Endothelial cell of umbilical vein (primary cell): ENCODE results near the gene AKAIN1. TPM values are rescaled to one million over a fixed set of nuclear protein-coding genes. Genes with fewer than 3 reads are reported as not detected.

Experiments
- BruUV-seq: library from RNA; stranded (reverse); fragments of 400-500 nt; replicated peaks from 2 replicates; lab custom pipeline; 2021; lab: Mats Ljungman, UMichigan
- CTCF ChIA-PET: fragments of 300-600, 350-600 bp; sonication (Branson Sonifier 250); formaldehyde crosslinking; loops from one replicate; lab custom pipeline; 2021; ENCODE audit warnings: antibody characterized with exemption, inconsistent platforms; lab: Charles Lee
- POLR2A ChIA-PET: fragments of 300-600, 350-600 bp; sonication (Branson Sonifier 250); formaldehyde crosslinking; loops from one replicate; lab custom pipeline; 2021; ENCODE audit warnings: antibody characterized with exemption, inconsistent platforms; lab: Charles Lee
- DNase-seq: peaks from one replicate; pipeline ENCODE4 v3.0.0-alpha.2; 2011; ENCODE audit warnings: low read depth, low spot score
- FAIRE-seq: peaks from 2 replicates; lab custom pipeline; 2011; peaks lifted over from hg19 to GRCh38; lab: Jason Lieb, UNC
- H2AFZ ChIP-seq: 2 replicates; pipeline ENCODE4 v1.6.0; 2012; ENCODE audit warnings: low read depth, low read length, control low read depth, inconsistent platforms
- H3K27ac ChIP-seq: 2 replicates; pipeline ENCODE4 v1.5.1; 2011; ENCODE audit warnings: low read depth, mild to moderate bottlenecking, control low read depth, low read length, moderate library complexity; ENCODE audit not compliant: insufficient read depth
- H3K27me3 ChIP-seq, 2 experiments: 2 replicates each; pipeline versions ENCODE4 v1.6.0 to v1.6.1; 2011; ENCODE audit warnings: low read length in 2 of 2, mixed read lengths in 1 of 2; ENCODE audit not compliant: control insufficient read depth in 2 of 2, insufficient read depth in 2 of 2
- H3K36me3 ChIP-seq, 2 experiments: 2 replicates in 1 of 2; 3 replicates in 1 of 2; pipeline ENCODE4 v1.5.1; 2011; ENCODE audit warnings: low read length in 2 of 2, mild to moderate bottlenecking in 1 of 2, moderate library complexity in 1 of 2; ENCODE audit not compliant: control insufficient read depth in 2 of 2, insufficient read depth in 2 of 2; ENCODE audit errors: extremely low read depth in 1 of 2
- H3K4me1 ChIP-seq: 3 replicates; pipeline ENCODE4 v1.5.1; 2011; ENCODE audit warnings: mild to moderate bottlenecking, low read length; ENCODE audit not compliant: control insufficient read depth, insufficient read depth; ENCODE audit errors: extremely low read depth
- H3K4me2 ChIP-seq: 2 replicates; pipeline ENCODE4 v1.6.1; 2011; ENCODE audit warnings: low read length, control low read depth, mixed read lengths; ENCODE audit not compliant: insufficient read depth
- H3K4me3 ChIP-seq, 3 experiments: fragments of 200-600 bp in 1 of 3; sonication (generic), shearing (Covaris generic) in 1 of 3; replicated peaks in 1 of 3; 2 replicates each; pipeline ENCODE4 v1.5.1; 2011 to 2016; ENCODE audit warnings: control low read depth in 3 of 3, low read length in 3 of 3, mild to moderate bottlenecking in 2 of 3, inconsistent platforms in 1 of 3, low read depth in 1 of 3, moderate library complexity in 1 of 3; ENCODE audit not compliant: insufficient read depth in 1 of 3
- H3K79me2 ChIP-seq: 2 replicates; pipeline ENCODE4 v1.6.0; 2012; ENCODE audit warnings: low read length, inconsistent platforms; ENCODE audit not compliant: control insufficient read depth, insufficient read depth
- H3K9ac ChIP-seq: replicated peaks from 2 replicates; pipeline ENCODE3; 2011; ENCODE audit warnings: low read length, control low read depth; ENCODE audit not compliant: insufficient read depth; ENCODE audit errors: extremely low read depth
- H3K9me1 ChIP-seq: replicated peaks from 3 replicates; pipeline ENCODE4 v1.6.0; 2011; ENCODE audit warnings: mild to moderate bottlenecking, low read length; ENCODE audit not compliant: control insufficient read depth, insufficient read depth; ENCODE audit errors: extremely low read depth
- H3K9me3 ChIP-seq: replicated peaks from 2 replicates; pipeline ENCODE4 v1.5.1; 2012; ENCODE audit warnings: low read length, inconsistent platforms; ENCODE audit not compliant: control insufficient read depth, insufficient read depth
- H4K20me1 ChIP-seq: replicated peaks from 2 replicates; pipeline ENCODE3; 2011; ENCODE audit warnings: mild to moderate bottlenecking, low read length; ENCODE audit not compliant: control insufficient read depth, insufficient read depth; ENCODE audit errors: extremely low read depth
- CTCF ChIP-seq, 2 donors: IDR thresholded peaks; 1 replicate in 1 of 2; 2 replicates in 1 of 2; pipeline ENCODE4 v1.5.1; 2011; ENCODE audit warnings: low read length in 2 of 2, mild to moderate bottlenecking in 2 of 2, moderate library complexity in 2 of 2, control low read depth in 1 of 2, inconsistent platforms in 1 of 2, low read depth in 1 of 2; ENCODE audit not compliant: insufficient read depth in 1 of 2; ENCODE audit errors: extremely low read depth in 1 of 2
- EZH2 ChIP-seq: IDR thresholded peaks from 2 replicates; pipeline ENCODE4 v1.6.1; 2012; ENCODE audit warnings: borderline replicate concordance, low read depth, mild to moderate bottlenecking, moderate library complexity, low read length, inconsistent platforms; ENCODE audit not compliant: severe bottlenecking
- FOS ChIP-seq: IDR thresholded peaks from 2 replicates; pipeline ENCODE4 v1.6.1; 2011; ENCODE audit warnings: mild to moderate bottlenecking, low read length, moderate library complexity, borderline replicate concordance; ENCODE audit not compliant: insufficient read depth
- GATA2 ChIP-seq: IDR thresholded peaks from 2 replicates; pipeline ENCODE4 v1.7.0; 2011; ENCODE audit warnings: low read depth, mild to moderate bottlenecking, moderate library complexity, mixed read lengths, low read length; ENCODE audit not compliant: insufficient read length, insufficient read depth
- JUN ChIP-seq: IDR thresholded peaks from 2 replicates; pipeline ENCODE4 v1.6.1; 2011; ENCODE audit warnings: borderline replicate concordance, low read depth; ENCODE audit not compliant: insufficient read length, insufficient read depth
- MYC ChIP-seq: IDR thresholded peaks from one replicate; pipeline ENCODE4 v1.6.1; 2011; ENCODE audit warnings: mild to moderate bottlenecking, low read depth, low read length
- POLR2A ChIP-seq: IDR thresholded peaks from 2 replicates; pipeline ENCODE4 v1.6.1; 2012; ENCODE audit warnings: low read depth, mild to moderate bottlenecking, control low read depth, low read length
- POLR2AphosphoS5 ChIP-seq: IDR thresholded peaks from 2 replicates; pipeline ENCODE4 v1.6.1; 2012; ENCODE audit warnings: low read depth, mild to moderate bottlenecking, control low read depth, low read length, moderate library complexity; ENCODE audit not compliant: insufficient read depth
- dilution Hi-C: fragments of 300-500 bp; cut with MboI; formaldehyde crosslinking; loops from one replicate; pipeline ENCODE4 v1.15.0; 2019; ENCODE audit warnings: low sequenced_read_pairs; ENCODE audit not compliant: extremely low pct_ligation_motif_present
- intact Hi-C: fragments of 100-400 bp; cut with micrococcal nuclease; formaldehyde crosslinking; loops from one replicate; pipeline ENCODE4 v1.10.0; 2022
- polyA plus RNA-seq, 4 experiments: library from polyadenylated mRNA; depleted of rRNA in 3 of 4; stranded (reverse) in 3 of 4; unstranded in 1 of 4; fragments of >200 nt; gene quantifications; 2 replicates each; pipeline versions ENCODE4 v1.2.1 to v1.2.3, GENCODE V29; 2011 to 2012; ENCODE audit warnings: missing spikeins in 1 of 4
- total RNA-seq: library from RNA; stranded (reverse); gene quantifications from 2 replicates; pipeline ENCODE4 v1.2.3, GENCODE V29; 2021
- TF ChIP-seq, protein P1 (sequence below): IDR thresholded peaks from 2 replicates; pipeline ENCODE4 v1.6.1; 2011; ENCODE audit not compliant: insufficient read depth, insufficient read length

Gene AKAIN1
- total and polyA plus RNA-seq, 2 donors (not counting 3 experiments of a cell fraction or from before 2014, with no cell fraction given) = not detected

DNA sequence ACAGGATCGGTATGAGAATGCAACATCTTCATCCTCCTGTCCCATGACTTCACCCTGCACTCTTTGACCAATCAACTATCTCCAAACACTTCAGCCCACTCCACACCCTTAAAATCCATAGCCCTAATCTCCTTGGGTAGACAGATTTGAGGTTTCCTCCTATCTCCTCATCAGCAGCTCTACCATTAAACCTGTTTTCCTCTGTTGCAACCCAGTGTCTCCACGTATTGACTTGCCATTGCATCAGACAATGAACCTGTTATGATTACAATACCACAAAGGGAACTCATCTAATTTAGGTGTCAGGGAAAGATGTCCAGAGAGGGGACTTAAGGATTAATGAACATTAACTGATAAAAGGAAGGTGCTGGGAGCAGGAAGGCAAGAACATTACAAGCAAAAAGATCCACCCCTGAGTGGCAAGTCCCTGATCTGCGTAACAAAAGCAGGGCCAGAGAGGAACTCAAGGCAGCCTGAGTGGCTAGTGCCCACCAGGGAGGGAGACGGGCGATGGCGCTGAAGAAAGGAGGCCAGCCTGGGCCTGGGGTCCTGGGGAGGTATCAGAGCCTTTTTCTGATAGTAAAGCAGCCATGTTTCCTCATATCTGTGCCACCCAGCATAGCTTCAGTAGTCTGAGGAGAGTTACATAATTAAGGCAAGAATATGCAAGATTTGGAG, 44.6 kb downstream of the AKAIN1 start:
- POLR2A ChIA-PET = no interaction called here
- no peaks in the 10 kb centered on the region for H3K27me3 ChIP-seq

More for the DNA sequence above, 44.6 kb downstream of the AKAIN1 start:
- no peaks in the 10 kb centered on the region for H3K79me2 ChIP-seq
- H2AFZ ChIP-seq = no peak overlapping the region
- H3K4me1 ChIP-seq = no peaks in the 10 kb centered on the region
- TF ChIP-seq JUN = no peak
- no peak for TF ChIP-seq GATA2
- TF ChIP-seq POLR2AphosphoS5 = no peak
- TF ChIP-seq CTCF (IDR thresholded peaks at IDR 0.05; ENCODE audit: extremely low read depth in 1 of 2, insufficient read depth in 1 of 2, low read depth in 1 of 2, low read length in 2 of 2) = no peak
- no peak for TF ChIP-seq EZH2
- TF ChIP-seq, protein P1, sequence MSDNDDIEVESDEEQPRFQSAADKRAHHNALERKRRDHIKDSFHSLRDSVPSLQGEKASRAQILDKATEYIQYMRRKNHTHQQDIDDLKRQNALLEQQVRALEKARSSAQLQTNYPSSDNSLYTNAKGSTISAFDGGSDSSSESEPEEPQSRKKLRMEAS = no peak
- TF ChIP-seq POLR2A = no peak
- no peak for TF ChIP-seq MYC
- TF ChIP-seq FOS = no peak
- FAIRE-seq = no peak
- no peak overlapping the region for H3K27ac ChIP-seq
- no peaks in the 10 kb centered on the region for H3K9me1 ChIP-seq
- DNase-seq = no peak
- H3K36me3 ChIP-seq = no peaks in the 10 kb centered on the region
- H3K4me3 ChIP-seq = no peak overlapping the region
- no peaks in the 10 kb centered on the region for H4K20me1 ChIP-seq
- no TSS peak for BruUV-seq
- no peaks in the 10 kb centered on the region for H3K9me3 ChIP-seq
- dilution Hi-C loops (no loop called here), intact Hi-C loops (no loop called here)
- CTCF ChIA-PET = no interaction called here
- no peak overlapping the region for H3K4me2 ChIP-seq
- H3K9ac ChIP-seq = no peak overlapping the region
